ENCODE measurements around the gene FAM162B. TPM values are rescaled to one million over a fixed set of nuclear protein-coding genes. Genes with fewer than 3 reads are reported as not detected.
"Not testable (repeated sequence)": the region's sequence is repeated elsewhere in the genome, so short reads cannot be mapped to it uniquely, and the experiment has no call there.

FAM162B gene
- total and polyA plus RNA-seq, 3 experiments from 2014 or later, result not detected

- no peak overlapping the region for H3K27ac ChIP-seq (ENCODE audit: low read depth, low read length)
- no peak for DNase-seq
- no peaks in the 10 kb centered on the region for H3K4me1 ChIP-seq (ENCODE audit: insufficient read depth, low read length)
- Mint-ChIP-seq H3K4me1 (peaks cover 24 to 39% (median 28%) of the 10 kb centered on the region in 3 donors), H3K27ac (peak overlapping the region in 2 of 8 donors; percentile 36 to 37), H3K9me3 (no peaks in the 10 kb centered on the region), H3K4me3 (no peak overlapping the region), H3K36me3 (peaks cover 10 to 82% (median 24%) of the 10 kb centered on the region in 3 donors), H3K27me3 (no peaks in the 10 kb centered on the region)
- H3K27me3 ChIP-seq (ENCODE audit: insufficient read depth, low read length, poor library complexity, severe bottlenecking), result no peaks in the 10 kb centered on the region
- ChIA-PET POLR2A (no interaction called here), CTCF (interaction anchor here (0.9 to 1.5 kb wide), 2 partner anchors 10 to 14 kb away, joined by 4 read pairs; no protein-coding TSS in a partner anchor)
- H3K4me3 ChIP-seq (ENCODE audit: low read length), result no peak overlapping the region
- H3K9me3 ChIP-seq (ENCODE audit: low read length), result no peaks in the 10 kb centered on the region
- H3K36me3 ChIP-seq (ENCODE audit: insufficient read depth, low read length), result peaks cover 24% of the 10 kb centered on the region
Measured at GRCh38 chr6:116714296-116714695, 51.2 kb downstream of the FAM162B start.

GRCh38 chr6:116705917-116706316 is 59.6 kb downstream of the FAM162B start:
- no peaks in the 10 kb centered on the region for H3K9me3 Mint-ChIP-seq
- no peak overlapping the region for H3K27ac Mint-ChIP-seq
- no peak overlapping the region for H3K27ac ChIP-seq (ENCODE audit: low read depth, low read length)
- H3K4me1 Mint-ChIP-seq, result peaks cover 7 to 18% (median 11%) of the 10 kb centered on the region in 3 donors
- DNase-seq, result no peak
- H3K9me3 ChIP-seq (ENCODE audit: low read length), result no peaks in the 10 kb centered on the region
- H3K36me3 Mint-ChIP-seq, result peaks cover 0 to 75% (median 14%) of the 10 kb centered on the region in 3 donors
- H3K36me3 ChIP-seq (ENCODE audit: insufficient read depth, low read length), result peaks cover 16% of the 10 kb centered on the region
- no peak overlapping the region for H3K4me3 Mint-ChIP-seq
- ChIA-PET POLR2A (no interaction called here), CTCF (no interaction called here)
- H3K4me3 ChIP-seq (ENCODE audit: low read length), result no peak overlapping the region
- no peaks in the 10 kb centered on the region for H3K27me3 ChIP-seq (ENCODE audit: insufficient read depth, low read length, poor library complexity, severe bottlenecking)
- no peaks in the 10 kb centered on the region for H3K4me1 ChIP-seq (ENCODE audit: insufficient read depth, low read length)
- no peaks in the 10 kb centered on the region for H3K27me3 Mint-ChIP-seq

- H3K27me3 Mint-ChIP-seq; POLR2A ChIA-PET; DNase-seq; H3K4me3 ChIP-seq (ENCODE audit: low read length); H3K27ac ChIP-seq (ENCODE audit: low read depth, low read length); H3K9me3 ChIP-seq (ENCODE audit: low read length); H3K27me3 ChIP-seq (ENCODE audit: insufficient read depth, low read length, poor library complexity, severe bottlenecking); H3K27ac Mint-ChIP-seq; H3K4me3 Mint-ChIP-seq; H3K9me3 Mint-ChIP-seq; H3K4me1 ChIP-seq (ENCODE audit: insufficient read depth, low read length): not testable (repeated sequence)
- peaks cover 0 to 75% (median 8%) of the 10 kb centered on the region in 3 donors for H3K36me3 Mint-ChIP-seq
- peaks cover 11 to 27% (median 11%) of the 10 kb centered on the region in 3 donors for H3K4me1 Mint-ChIP-seq
- H3K36me3 ChIP-seq (ENCODE audit: insufficient read depth, low read length), result peaks cover 16% of the 10 kb centered on the region
- CTCF ChIA-PET, result interaction anchor here (1.0 kb wide), 1 partner anchor 10 kb away, joined by 4 read pairs; no protein-coding TSS in a partner anchor
Measured at GRCh38 chr6:116703888-116704287, 61.6 kb downstream of the FAM162B start.

Other genes with a start within 250 kb of the FAM162B start
- gene TRAPPC3L, start 220.0 kb downstream of the FAM162B start, total RNA-seq, result not detected
- gene TRAPPC3L, start 220.0 kb downstream of the FAM162B start, polyA plus RNA-seq, result not detected
- not detected for gene CALHM4, start 212.0 kb downstream of the FAM162B start, total RNA-seq
- not detected for gene CALHM4, start 212.0 kb downstream of the FAM162B start, polyA plus RNA-seq
- 10 to 100 TPM; 54.6 to 56.2 TPM for gene RWDD1, start 194.2 kb downstream of the FAM162B start, total RNA-seq
- 67.8 TPM for gene RWDD1, start 194.2 kb downstream of the FAM162B start, polyA plus RNA-seq
- under 1 TPM; 0.11 to 0.28 TPM for gene RSPH4A, start 149.2 kb downstream of the FAM162B start, total RNA-seq
- gene RSPH4A, start 149.2 kb downstream of the FAM162B start, polyA plus RNA-seq, result not detected
- gene ZUP1, start 97.0 kb downstream of the FAM162B start, total RNA-seq, result 10 to 100 TPM; 16.3 to 16.7 TPM
- gene ZUP1, start 97.0 kb downstream of the FAM162B start, polyA plus RNA-seq, result 4.3 TPM
- 10 to 100 TPM; 11.3 to 13.5 TPM for gene KPNA5, start 84.5 kb downstream of the FAM162B start, total RNA-seq
- 12.0 TPM for gene KPNA5, start 84.5 kb downstream of the FAM162B start, polyA plus RNA-seq
- gene GPRC6A, start 63.4 kb upstream of the FAM162B start, total RNA-seq, result not detected
- gene GPRC6A, start 63.4 kb upstream of the FAM162B start, polyA plus RNA-seq, result not detected
- not detected for gene RFX6, start 111.5 kb upstream of the FAM162B start, total RNA-seq
- not detected for gene RFX6, start 111.5 kb upstream of the FAM162B start, polyA plus RNA-seq